ENCODE results near the gene GAS2L1. TPM values are rescaled to one million over a fixed set of nuclear protein-coding genes. Genes with fewer than 3 reads are reported as not detected.

GAS2L1 gene
- polyA plus RNA-seq (2011; rRNA removed), result 6.5 and 7.6 TPM in 2 replicates
- polyA plus RNA-seq (2012; cell fraction: cytosol; rRNA removed), result 31.1 and 43.7 TPM in 2 replicates
- 43.5 and 68.2 TPM in 2 replicates for polyA plus RNA-seq (2012; cell fraction: nucleus; rRNA removed)
- polyA plus RNA-seq (2017; fragmentation: RNase III; extraction: RNeasy Plus Mini Kit Qiagen cat#74134 plus additional on column Dnase treatment), result 14.8 to 17.2 TPM (median 16.5 TPM) in 3 replicates
- polyA minus RNA-seq (2011; rRNA and poly(A)+ RNA removed), result 6.1 and 7.3 TPM in 2 replicates

DNA sequence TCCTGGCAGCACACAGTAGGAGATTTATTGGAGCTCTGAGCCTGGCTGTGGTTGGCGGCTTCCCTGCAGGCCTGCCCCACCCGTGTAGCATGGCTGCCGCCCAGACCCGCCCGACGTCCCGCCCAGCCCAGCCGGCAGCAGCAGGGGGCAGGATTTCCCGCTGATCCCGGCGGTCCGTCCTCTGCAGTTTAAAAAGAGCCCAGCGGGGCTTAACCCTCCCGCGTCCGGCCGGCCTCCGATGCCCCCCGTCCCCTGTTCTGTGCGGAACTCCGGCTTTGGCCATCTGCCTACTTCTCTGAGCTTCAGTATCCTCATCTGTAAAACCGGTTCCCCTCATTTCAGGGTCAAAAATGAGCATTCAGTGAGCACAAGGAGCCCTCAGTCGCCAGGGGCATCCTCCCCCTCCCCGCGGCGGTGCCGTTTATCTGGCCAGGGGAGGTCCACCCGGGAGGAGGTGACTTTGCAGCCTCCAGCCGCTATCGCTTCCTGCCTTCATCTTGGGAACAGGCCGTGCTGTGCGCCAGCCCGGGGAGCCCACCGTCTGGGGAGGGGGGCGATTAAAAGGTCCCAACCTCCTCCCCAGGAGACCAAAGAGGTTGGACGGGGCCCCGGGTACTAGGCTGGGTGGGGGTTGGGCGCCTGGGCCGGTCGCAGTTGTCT lies at the start of gene GAS2L1:
Gene GAS2L1, plus strand, starts transcription at position 476 of the 660 bp plus-strand sequence. CDS start 1,456 bp downstream, outside the sequence.
- ChIA-PET POLR2A (interaction anchor here (1.4 kb wide), 1 partner anchor 38 kb away, joined by 4 read pairs; the partner anchor contains the start of gene EWSR1), CTCF (interaction anchor here (0.6 to 5.6 kb wide), 19 partner anchors 8 to 60 kb away, joined by 3 to 40 read pairs (median 4); no protein-coding TSS in a partner anchor)
- Histone ChIP-seq H3K4me3 (peak within 1 kb of the TSS; percentile 80), H3K27ac (peak within 1 kb of the TSS; percentile 96 to 98), H3K4me1 (peaks cover 46% of the 10 kb centered on the region), H3K9me3 (no peaks in the 10 kb centered on the region), H3K4me2 (peak within 1 kb of the TSS; percentile 94)
- peak; percentile 76 to 86 for DNase-seq (ENCODE audit: low read depth in 1 of 2, low spot score in 1 of 2)
- TF ChIP-seq PHF8 (IDR thresholded peaks at IDR 0.05; ENCODE audit: borderline replicate concordance, low read depth) (peak; percentile 18; the same call in 1 of the 2 replicates), FOXS1 (CRISPR knock-in tag; IDR thresholded peaks at IDR 0.05) (no peak), HOXB5 (CRISPR knock-in tag; IDR thresholded peaks at IDR 0.05) (no peak), GATA3 (IDR thresholded peaks at IDR 0.05; ENCODE audit: borderline replicate concordance) (no peak), SMC3 (IDR thresholded peaks at IDR 0.05) (peak; percentile 20; the same call in 1 of the 3 replicates), RAD21 (conservative IDR thresholded peaks at IDR 0.05 in 1 of 2, IDR thresholded peaks at IDR 0.05 in 1 of 2) (peak in 1 of 2 experiments; percentile 43; a peak in 2 of 5 replicates)
- TF ChIP-seq, protein P1, sequence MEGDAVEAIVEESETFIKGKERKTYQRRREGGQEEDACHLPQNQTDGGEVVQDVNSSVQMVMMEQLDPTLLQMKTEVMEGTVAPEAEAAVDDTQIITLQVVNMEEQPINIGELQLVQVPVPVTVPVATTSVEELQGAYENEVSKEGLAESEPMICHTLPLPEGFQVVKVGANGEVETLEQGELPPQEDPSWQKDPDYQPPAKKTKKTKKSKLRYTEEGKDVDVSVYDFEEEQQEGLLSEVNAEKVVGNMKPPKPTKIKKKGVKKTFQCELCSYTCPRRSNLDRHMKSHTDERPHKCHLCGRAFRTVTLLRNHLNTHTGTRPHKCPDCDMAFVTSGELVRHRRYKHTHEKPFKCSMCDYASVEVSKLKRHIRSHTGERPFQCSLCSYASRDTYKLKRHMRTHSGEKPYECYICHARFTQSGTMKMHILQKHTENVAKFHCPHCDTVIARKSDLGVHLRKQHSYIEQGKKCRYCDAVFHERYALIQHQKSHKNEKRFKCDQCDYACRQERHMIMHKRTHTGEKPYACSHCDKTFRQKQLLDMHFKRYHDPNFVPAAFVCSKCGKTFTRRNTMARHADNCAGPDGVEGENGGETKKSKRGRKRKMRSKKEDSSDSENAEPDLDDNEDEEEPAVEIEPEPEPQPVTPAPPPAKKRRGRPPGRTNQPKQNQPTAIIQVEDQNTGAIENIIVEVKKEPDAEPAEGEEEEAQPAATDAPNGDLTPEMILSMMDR (IDR thresholded peaks at IDR 0.05), result peak; percentile 26; the same call in 1 of the 3 replicates
- TF ChIP-seq, protein P2, sequence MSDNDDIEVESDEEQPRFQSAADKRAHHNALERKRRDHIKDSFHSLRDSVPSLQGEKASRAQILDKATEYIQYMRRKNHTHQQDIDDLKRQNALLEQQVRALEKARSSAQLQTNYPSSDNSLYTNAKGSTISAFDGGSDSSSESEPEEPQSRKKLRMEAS (IDR thresholded peaks at IDR 0.05), result peak; percentile 41
- no peak for FAIRE-seq
- 6% methylated on average over 12 of the region's 40 CpGs for WGBS (ENCODE audit: missing lambda C conversion rate)
- peak; percentile 51 to 79 for ATAC-seq

DNA sequence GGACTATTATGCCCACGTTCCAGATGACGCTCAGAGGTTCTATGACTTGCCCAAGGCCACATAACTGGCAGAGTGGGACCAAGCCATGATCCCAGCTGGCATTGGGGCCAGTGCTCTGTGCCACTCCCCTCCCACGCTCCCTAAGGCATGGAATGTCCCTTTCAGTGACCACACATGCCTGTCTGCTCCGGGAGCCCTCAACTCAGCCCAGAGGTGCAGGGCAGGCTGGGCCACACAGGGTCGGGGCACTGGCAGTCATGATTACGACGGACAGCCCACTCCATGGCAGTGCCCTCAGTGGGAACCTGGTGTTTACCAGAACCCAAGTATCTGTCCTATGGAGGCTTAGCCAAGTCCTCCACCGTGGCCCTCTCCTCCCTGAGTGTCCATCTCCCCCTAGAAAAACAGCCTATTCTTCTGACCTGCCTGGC lies 48.7 kb upstream of the GAS2L1 start:
- H3K4me1 ChIP-seq, result no peaks in the 10 kb centered on the region
- no peak overlapping the region for H3K4me3 ChIP-seq
- ChIA-PET POLR2A (no interaction called here), CTCF (interaction anchor here (2.0 to 4.5 kb wide), 2 partner anchors 10 to 12 kb away, joined by 6 to 42 read pairs; no protein-coding TSS in a partner anchor)
- no peak overlapping the region for H3K4me2 ChIP-seq
- TF ChIP-seq ZNF302 (CRISPR knock-in tag; IDR thresholded peaks at IDR 0.05), result no peak
- no peak for TF ChIP-seq NR3C1 (IDR thresholded peaks at IDR 0.05)
- no peak for TF ChIP-seq GATA3 (IDR thresholded peaks at IDR 0.05; ENCODE audit: borderline replicate concordance)
- no peak for TF ChIP-seq KDM5A (IDR thresholded peaks at IDR 0.05)
- no peak for TF ChIP-seq HOXA7 (CRISPR knock-in tag; IDR thresholded peaks at IDR 0.05)
- TF ChIP-seq ZC3H11A (IDR thresholded peaks at IDR 0.05), result no peak
- no peak for TF ChIP-seq MYC (IDR thresholded peaks at IDR 0.05; ENCODE audit: borderline replicate concordance, low read length)
- TF ChIP-seq RFX5 (IDR thresholded peaks at IDR 0.05), result no peak
- TF ChIP-seq MAFK (IDR thresholded peaks at IDR 0.05; ENCODE audit: partially characterized antibody), result no peak
- no peak for TF ChIP-seq EHF (CRISPR knock-in tag; IDR thresholded peaks at IDR 0.05)
- no peak for TF ChIP-seq ESRRA (IDR thresholded peaks at IDR 0.05; ENCODE audit: borderline replicate concordance, low read length)
- TF ChIP-seq RARB (CRISPR knock-in tag; IDR thresholded peaks at IDR 0.05), result no peak
- FAIRE-seq, result no peak
- 93% methylated on average over 5 of the region's 8 CpGs for WGBS (ENCODE audit: missing lambda C conversion rate)
- no peak for DNase-seq (ENCODE audit: low read depth in 1 of 2, low spot score in 1 of 2)
- H3K27ac ChIP-seq, result no peak overlapping the region
- no peak for ATAC-seq
- no peaks in the 10 kb centered on the region for H3K9me3 ChIP-seq

Data from A549 (cell line).